GM23338 (cell line): ENCODE measurements around the gene HOXD8.

Experiments used
- CREB1 ChIP-seq: fragments of 250-450 bp; sonication (Bioruptor Pico); IDR thresholded peaks from 2 replicates; pipeline ENCODE4 v1.5.0; 2020; ENCODE audit warnings: low read depth, mild to moderate bottlenecking, moderate library complexity
- EZH2 ChIP-seq: fragments of 200-600 bp; sonication (generic); IDR thresholded peaks from one replicate; pipeline ENCODE4 v1.8.0; 2017; ENCODE audit warnings: antibody characterized with exemption, mild to moderate bottlenecking, low read depth; ENCODE audit not compliant: unreplicated experiment
- NANOG ChIP-seq: IDR thresholded peaks from 2 replicates; pipeline ENCODE4 v1.6.1; 2016; ENCODE audit warnings: antibody characterized with exemption, borderline replicate concordance
- POLR2AphosphoS5 ChIP-seq: IDR thresholded peaks from 2 replicates; pipeline ENCODE4 v1.6.1; 2016; ENCODE audit warnings: antibody characterized with exemption, low read depth
- STAT1 ChIP-seq: IDR thresholded peaks from one replicate; pipeline ENCODE4 v1.6.1; 2016; ENCODE audit warnings: antibody characterized with exemption; ENCODE audit not compliant: unreplicated experiment
- TF ChIP-seq, protein P1 (sequence below), 2 experiments: fragments of 200-600 bp in 1 of 2; sonication (generic) in 1 of 2; conservative IDR thresholded peaks; 2 replicates each; pipeline versions ENCODE4 v1.5.1 to v1.6.1; 2016 to 2017; ENCODE audit warnings: antibody characterized with exemption in 2 of 2, low read depth in 2 of 2, mild to moderate bottlenecking in 2 of 2, moderate library complexity in 1 of 2
- TF ChIP-seq, protein P2 (sequence below): IDR thresholded peaks from one replicate; pipeline ENCODE4 v1.6.1; 2018; ENCODE audit warnings: antibody characterized with exemption; ENCODE audit not compliant: unreplicated experiment

- no peak for TF ChIP-seq NANOG
- TF ChIP-seq, protein P1, sequence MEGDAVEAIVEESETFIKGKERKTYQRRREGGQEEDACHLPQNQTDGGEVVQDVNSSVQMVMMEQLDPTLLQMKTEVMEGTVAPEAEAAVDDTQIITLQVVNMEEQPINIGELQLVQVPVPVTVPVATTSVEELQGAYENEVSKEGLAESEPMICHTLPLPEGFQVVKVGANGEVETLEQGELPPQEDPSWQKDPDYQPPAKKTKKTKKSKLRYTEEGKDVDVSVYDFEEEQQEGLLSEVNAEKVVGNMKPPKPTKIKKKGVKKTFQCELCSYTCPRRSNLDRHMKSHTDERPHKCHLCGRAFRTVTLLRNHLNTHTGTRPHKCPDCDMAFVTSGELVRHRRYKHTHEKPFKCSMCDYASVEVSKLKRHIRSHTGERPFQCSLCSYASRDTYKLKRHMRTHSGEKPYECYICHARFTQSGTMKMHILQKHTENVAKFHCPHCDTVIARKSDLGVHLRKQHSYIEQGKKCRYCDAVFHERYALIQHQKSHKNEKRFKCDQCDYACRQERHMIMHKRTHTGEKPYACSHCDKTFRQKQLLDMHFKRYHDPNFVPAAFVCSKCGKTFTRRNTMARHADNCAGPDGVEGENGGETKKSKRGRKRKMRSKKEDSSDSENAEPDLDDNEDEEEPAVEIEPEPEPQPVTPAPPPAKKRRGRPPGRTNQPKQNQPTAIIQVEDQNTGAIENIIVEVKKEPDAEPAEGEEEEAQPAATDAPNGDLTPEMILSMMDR (conservative IDR thresholded peaks at IDR 0.05; ENCODE audit: low read depth in 2 of 2) = peak; percentile 79 to 96
- no peak for TF ChIP-seq POLR2AphosphoS5
- TF ChIP-seq, protein P2, sequence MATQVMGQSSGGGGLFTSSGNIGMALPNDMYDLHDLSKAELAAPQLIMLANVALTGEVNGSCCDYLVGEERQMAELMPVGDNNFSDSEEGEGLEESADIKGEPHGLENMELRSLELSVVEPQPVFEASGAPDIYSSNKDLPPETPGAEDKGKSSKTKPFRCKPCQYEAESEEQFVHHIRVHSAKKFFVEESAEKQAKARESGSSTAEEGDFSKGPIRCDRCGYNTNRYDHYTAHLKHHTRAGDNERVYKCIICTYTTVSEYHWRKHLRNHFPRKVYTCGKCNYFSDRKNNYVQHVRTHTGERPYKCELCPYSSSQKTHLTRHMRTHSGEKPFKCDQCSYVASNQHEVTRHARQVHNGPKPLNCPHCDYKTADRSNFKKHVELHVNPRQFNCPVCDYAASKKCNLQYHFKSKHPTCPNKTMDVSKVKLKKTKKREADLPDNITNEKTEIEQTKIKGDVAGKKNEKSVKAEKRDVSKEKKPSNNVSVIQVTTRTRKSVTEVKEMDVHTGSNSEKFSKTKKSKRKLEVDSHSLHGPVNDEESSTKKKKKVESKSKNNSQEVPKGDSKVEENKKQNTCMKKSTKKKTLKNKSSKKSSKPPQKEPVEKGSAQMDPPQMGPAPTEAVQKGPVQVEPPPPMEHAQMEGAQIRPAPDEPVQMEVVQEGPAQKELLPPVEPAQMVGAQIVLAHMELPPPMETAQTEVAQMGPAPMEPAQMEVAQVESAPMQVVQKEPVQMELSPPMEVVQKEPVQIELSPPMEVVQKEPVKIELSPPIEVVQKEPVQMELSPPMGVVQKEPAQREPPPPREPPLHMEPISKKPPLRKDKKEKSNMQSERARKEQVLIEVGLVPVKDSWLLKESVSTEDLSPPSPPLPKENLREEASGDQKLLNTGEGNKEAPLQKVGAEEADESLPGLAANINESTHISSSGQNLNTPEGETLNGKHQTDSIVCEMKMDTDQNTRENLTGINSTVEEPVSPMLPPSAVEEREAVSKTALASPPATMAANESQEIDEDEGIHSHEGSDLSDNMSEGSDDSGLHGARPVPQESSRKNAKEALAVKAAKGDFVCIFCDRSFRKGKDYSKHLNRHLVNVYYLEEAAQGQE = no peak
- no peak for TF ChIP-seq CREB1 (CRISPR knock-in tag)
- peak; percentile 45 for TF ChIP-seq EZH2
- no peak for TF ChIP-seq STAT1
Observed at GRCh38 chr2:176126929-176127773, 2.4 kb upstream of the HOXD8 start.
